Ishikawa (cell line): ENCODE results near the gene DESI1.

ENCODE experiments used
- CEBPB ChIP-seq: IDR thresholded peaks from 2 replicates; pipeline ENCODE4 v1.6.1; 2012
- CREB1 ChIP-seq: IDR thresholded peaks from 2 replicates; pipeline ENCODE4 v1.6.1; 2012; ENCODE audit warnings: low read depth
- EGR1 ChIP-seq: IDR thresholded peaks from 2 replicates; pipeline ENCODE4 v1.6.1; 2012
- EP300 ChIP-seq: IDR thresholded peaks from 2 replicates; pipeline ENCODE4 v1.6.1; 2012; ENCODE audit warnings: borderline replicate concordance
- FOXM1 ChIP-seq: IDR thresholded peaks from 2 replicates; pipeline ENCODE4 v1.6.1; 2012; ENCODE audit warnings: low read depth, borderline replicate concordance
- NFIC ChIP-seq: IDR thresholded peaks from 2 replicates; pipeline ENCODE4 v1.6.1; 2012
- RAD21 ChIP-seq: IDR thresholded peaks from 2 replicates; pipeline ENCODE4 v1.6.1; 2012; ENCODE audit warnings: low read depth
- TAF1 ChIP-seq: IDR thresholded peaks from 2 replicates; pipeline ENCODE4 v1.6.1; 2012; ENCODE audit warnings: low read depth, mild to moderate bottlenecking
- TCF12 ChIP-seq: IDR thresholded peaks from 2 replicates; pipeline ENCODE4 v1.6.1; 2012; ENCODE audit warnings: low read depth
- TEAD4 ChIP-seq: IDR thresholded peaks from 2 replicates; pipeline ENCODE4 v1.6.1; 2012
- YY1 ChIP-seq: IDR thresholded peaks from 2 replicates; pipeline ENCODE4 v1.6.1; 2012; ENCODE audit warnings: low read depth
- ZBTB7A ChIP-seq: IDR thresholded peaks from 2 replicates; pipeline ENCODE4 v1.6.1; 2012; ENCODE audit warnings: low read depth
- TF ChIP-seq, protein P1 (sequence below): IDR thresholded peaks from 2 replicates; pipeline ENCODE4 v1.6.1; 2012
- TF ChIP-seq, protein P2 (sequence below): IDR thresholded peaks from 2 replicates; pipeline ENCODE4 v1.6.1; 2012
- TF ChIP-seq, protein P3 (sequence below): IDR thresholded peaks from 2 replicates; pipeline ENCODE4 v1.6.1; 2012; ENCODE audit warnings: low read depth, mild to moderate bottlenecking

DESI1 gene

DNA sequence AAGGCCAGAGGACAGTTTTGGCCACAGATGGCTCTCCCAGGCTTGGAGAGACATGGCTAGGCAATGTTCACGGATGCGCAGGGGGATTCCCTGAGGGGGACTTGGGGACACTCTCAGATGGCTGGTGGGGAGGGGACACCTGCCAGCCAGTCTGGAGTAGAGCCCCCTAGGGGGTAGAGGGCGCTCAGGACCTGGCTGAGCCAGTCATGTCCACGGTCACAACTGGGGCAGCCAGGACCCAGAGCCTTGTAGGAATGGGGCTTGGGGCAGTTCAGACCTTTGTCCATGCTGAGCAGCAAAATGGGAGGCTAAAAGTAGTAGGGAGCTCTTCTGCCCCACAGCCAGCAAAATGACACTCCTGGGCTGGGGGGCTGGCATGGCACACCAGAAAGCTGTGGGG lies 58.4 kb downstream of the DESI1 start:
- TF ChIP-seq CREB1 (no peak), TAF1 (no peak), ZBTB7A (no peak)
- TF ChIP-seq, protein P1, sequence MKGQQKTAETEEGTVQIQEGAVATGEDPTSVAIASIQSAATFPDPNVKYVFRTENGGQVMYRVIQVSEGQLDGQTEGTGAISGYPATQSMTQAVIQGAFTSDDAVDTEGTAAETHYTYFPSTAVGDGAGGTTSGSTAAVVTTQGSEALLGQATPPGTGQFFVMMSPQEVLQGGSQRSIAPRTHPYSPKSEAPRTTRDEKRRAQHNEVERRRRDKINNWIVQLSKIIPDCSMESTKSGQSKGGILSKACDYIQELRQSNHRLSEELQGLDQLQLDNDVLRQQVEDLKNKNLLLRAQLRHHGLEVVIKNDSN, result no peak
- TF ChIP-seq, protein P2, sequence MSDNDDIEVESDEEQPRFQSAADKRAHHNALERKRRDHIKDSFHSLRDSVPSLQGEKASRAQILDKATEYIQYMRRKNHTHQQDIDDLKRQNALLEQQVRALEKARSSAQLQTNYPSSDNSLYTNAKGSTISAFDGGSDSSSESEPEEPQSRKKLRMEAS, result no peak

DNA sequence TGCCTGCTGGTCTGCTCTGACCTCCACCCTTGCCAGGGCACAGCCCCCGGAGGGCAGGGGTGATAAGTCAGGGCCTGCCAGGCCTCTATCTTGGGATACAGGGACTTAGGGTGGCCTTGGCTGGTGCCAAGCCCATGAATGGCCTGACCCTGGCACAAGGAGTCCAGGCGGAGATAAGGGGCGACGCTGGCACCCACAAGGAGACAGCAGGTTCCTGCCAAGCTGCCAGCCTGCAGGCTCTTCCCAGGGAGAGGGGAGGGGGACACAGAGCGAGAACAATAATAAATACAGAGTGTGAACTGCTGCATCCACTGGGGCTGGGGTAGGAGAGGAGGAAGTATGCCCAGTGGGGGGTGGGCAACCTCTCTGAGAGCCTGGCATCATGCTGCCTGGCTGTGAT lies 59.1 kb downstream of the DESI1 start:
- no peak for TF ChIP-seq NFIC
- TF ChIP-seq CREB1, result no peak
- TF ChIP-seq FOXM1, result no peak
- TF ChIP-seq TCF12, result no peak
- no peak for TF ChIP-seq TEAD4
- no peak for TF ChIP-seq ZBTB7A
- TF ChIP-seq, protein P2, result no peak
- no peak for TF ChIP-seq TAF1
- TF ChIP-seq RAD21, result no peak
- TF ChIP-seq EGR1, result no peak
- TF ChIP-seq, protein P1, result no peak
- TF ChIP-seq, protein P3, sequence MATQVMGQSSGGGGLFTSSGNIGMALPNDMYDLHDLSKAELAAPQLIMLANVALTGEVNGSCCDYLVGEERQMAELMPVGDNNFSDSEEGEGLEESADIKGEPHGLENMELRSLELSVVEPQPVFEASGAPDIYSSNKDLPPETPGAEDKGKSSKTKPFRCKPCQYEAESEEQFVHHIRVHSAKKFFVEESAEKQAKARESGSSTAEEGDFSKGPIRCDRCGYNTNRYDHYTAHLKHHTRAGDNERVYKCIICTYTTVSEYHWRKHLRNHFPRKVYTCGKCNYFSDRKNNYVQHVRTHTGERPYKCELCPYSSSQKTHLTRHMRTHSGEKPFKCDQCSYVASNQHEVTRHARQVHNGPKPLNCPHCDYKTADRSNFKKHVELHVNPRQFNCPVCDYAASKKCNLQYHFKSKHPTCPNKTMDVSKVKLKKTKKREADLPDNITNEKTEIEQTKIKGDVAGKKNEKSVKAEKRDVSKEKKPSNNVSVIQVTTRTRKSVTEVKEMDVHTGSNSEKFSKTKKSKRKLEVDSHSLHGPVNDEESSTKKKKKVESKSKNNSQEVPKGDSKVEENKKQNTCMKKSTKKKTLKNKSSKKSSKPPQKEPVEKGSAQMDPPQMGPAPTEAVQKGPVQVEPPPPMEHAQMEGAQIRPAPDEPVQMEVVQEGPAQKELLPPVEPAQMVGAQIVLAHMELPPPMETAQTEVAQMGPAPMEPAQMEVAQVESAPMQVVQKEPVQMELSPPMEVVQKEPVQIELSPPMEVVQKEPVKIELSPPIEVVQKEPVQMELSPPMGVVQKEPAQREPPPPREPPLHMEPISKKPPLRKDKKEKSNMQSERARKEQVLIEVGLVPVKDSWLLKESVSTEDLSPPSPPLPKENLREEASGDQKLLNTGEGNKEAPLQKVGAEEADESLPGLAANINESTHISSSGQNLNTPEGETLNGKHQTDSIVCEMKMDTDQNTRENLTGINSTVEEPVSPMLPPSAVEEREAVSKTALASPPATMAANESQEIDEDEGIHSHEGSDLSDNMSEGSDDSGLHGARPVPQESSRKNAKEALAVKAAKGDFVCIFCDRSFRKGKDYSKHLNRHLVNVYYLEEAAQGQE, result no peak
- TF ChIP-seq EP300, result no peak
- TF ChIP-seq CEBPB, result no peak
- TF ChIP-seq YY1, result no peak

DNA sequence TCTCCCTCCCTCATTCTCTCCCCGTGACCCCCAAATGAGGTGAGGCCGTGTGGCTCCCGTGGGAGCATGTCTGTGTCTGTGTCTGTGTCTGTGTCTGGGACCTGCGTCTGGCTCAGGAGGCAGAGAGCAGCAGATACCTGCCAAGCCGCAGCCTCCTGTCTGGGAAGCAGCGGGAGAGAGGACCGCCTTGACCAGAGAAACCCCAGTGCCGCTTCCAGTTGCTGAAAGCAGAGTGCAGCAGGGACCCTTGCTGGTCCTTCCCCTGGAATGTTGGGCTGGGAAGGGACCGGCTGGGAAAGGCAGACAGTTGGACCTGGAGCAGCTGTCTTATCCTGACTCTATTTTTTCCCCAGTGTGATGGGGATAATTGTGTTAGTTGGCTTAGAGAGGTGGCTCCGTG lies 59.5 kb downstream of the DESI1 start:
- no peak for TF ChIP-seq EGR1
- TF ChIP-seq, protein P1, result no peak

DNA sequence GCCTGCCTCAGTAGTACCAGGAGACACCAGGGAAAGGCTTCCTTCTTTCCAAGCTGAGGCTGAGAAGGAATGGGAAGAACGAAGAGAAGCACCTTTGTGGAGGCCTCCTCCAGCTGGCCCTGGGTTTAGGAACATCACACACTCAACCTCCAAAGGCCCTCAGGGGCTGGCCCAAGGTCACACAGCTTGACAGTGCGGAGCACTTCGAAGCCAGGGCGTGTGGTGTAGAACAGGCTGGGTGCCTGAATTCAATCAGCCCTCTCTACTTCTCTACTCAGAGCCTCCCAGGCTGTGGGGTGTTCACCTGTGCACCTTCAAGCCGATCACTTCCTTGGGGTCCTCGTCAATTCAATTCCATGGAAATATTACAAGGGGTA lies 60.8 kb downstream of the DESI1 start:
- TF ChIP-seq, protein P2, result no peak
- TF ChIP-seq TCF12 (no peak), ZBTB7A (no peak), TAF1 (no peak), FOXM1 (no peak), CEBPB (no peak), EP300 (no peak), NFIC (no peak), RAD21 (no peak), EGR1 (no peak), TEAD4 (no peak), YY1 (no peak), CREB1 (no peak)
- TF ChIP-seq, protein P1, result no peak
- TF ChIP-seq, protein P3, result no peak

DNA sequence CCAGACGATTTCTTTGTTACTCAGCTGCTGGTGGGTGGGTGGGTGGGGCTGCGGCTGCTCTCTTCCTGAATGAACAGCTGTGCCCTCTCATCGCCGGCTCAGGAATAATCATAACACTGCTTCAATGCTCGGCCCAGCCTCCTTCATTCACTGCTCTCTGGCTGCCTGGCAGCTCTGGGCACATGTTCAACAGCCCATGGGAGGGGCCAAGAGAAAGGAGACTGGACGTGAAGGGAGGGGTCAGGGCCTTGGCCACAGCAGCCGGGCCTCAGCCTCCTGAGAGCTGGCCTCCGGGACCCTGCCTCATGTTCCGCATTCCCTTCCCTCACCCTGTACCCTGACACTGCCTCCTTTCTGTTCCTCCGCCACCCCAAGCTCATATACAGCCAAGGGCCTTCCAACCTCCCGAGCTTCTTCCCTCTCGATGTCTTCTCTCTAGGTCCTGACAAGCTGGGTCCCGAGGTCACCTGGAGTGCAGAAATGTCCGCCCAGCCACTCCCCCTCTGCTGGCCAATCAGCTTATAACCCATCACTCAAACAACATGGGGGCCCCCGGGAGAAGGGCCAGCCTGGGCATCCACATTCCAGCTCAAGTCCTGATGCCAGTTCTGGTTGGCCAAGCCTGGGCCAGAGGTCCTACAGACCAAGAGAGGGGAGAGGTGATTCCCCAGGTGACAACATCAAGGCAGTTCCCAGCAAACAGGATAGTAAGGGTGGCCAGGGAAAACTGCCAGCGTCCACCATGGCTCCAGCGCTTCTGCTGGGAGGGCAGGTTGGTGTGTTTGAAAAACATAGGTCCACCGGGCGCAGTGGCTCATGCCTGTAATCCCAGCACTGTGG lies 63.2 kb downstream of the DESI1 start:
- TF ChIP-seq TEAD4 (no peak), EP300 (no peak), YY1 (no peak), TCF12 (no peak), NFIC (no peak)
- TF ChIP-seq, protein P1, result peak; percentile 30; the same call in 1 of the 2 replicates
- TF ChIP-seq, protein P2, result peak; percentile 69
